Epithelial cell of esophagus (primary cell): ENCODE results near the gene DENND2C.

ENCODE experiments used
- DNase-seq: peaks from one replicate; pipeline ENCODE4 v3.0.0; 2010; ENCODE audit warnings: low read depth
- H3K4me3 ChIP-seq: 2 replicates; pipeline ENCODE4 v1.5.1; 2011; ENCODE audit warnings: mild to moderate bottlenecking, low read length, control low read depth
- CTCF ChIP-seq: IDR thresholded peaks from 2 replicates; pipeline ENCODE4 v1.5.1; 2011; ENCODE audit warnings: low read depth, mild to moderate bottlenecking, low read length, control low read depth, inconsistent platforms; ENCODE audit not compliant: insufficient read depth; ENCODE audit errors: missing control alignments

Gene DENND2C, protein sequence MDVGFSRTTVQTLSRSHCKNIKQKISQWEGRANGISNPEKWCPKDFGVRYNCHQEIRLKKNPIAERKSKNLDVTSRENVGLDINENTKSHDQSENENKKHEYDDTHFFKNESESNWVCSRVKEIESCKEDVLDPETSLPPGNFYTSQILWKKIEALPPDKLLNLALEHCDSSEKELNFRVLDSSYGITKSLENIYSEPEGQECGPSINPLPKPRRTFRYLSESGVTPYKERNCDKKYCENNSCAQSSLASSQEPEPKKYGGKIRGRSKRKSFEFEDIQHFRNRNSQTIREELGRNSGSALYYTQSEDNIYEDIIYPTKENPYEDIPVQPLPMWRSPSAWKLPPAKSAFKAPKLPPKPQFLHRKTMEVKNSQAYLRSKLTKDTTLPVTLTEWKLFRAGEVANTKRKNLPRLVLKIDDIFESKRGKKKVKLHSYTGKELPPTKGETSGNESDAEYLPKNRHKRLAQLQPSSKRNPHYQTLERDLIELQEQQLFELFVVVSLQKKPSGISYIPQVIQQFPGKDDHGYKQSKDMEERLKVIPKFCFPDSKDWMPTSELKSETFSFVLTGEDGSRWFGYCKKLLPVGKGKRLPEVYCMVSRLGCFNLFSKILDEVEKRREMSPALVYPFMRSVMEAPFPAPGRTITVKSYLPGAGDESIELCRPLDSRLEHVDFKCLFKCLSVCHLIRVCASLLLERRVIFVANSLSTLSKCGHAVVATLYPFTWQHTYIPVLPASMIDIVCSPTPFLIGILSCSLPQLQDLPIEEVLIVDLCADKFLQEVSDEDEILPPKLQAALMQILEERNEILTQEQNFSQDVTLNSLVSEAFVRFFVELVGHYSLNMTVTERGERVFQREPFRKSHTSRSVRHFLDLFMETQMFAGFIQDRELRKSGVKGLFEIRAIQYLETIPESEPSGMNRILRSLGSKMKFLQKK

GRCh38 chr1:114669562-114670082 lies at the start of gene DENND2C:
DENND2C (minus strand) TSS chr1:114670049; CDS start chr1:114625984, 44,065 bp downstream.
- peak; percentile 3 for TF ChIP-seq CTCF
- no peak for DNase-seq
- peak within 1 kb of the TSS; percentile 79 for H3K4me3 ChIP-seq

DNA sequence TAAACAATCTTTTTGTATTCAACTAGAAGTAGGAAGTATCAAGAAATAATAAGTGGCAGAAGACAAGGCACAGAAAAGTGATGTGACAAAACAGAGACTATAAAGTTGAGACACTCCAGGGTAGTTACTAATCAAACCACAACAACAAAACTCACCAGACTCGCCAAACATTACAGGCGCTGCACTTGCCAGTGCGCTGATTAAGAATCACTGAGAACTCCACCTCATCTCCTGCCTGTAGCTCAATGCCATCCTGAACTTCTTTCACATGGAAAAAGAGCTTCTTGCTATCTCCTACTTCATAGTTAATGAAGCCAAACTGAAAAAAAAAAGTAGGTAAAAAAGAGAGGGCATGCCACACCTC lies 49.6 kb upstream of the DENND2C start:
- DNase-seq = peak; percentile 81
- H3K4me3 ChIP-seq = no peak overlapping the region

DNA sequence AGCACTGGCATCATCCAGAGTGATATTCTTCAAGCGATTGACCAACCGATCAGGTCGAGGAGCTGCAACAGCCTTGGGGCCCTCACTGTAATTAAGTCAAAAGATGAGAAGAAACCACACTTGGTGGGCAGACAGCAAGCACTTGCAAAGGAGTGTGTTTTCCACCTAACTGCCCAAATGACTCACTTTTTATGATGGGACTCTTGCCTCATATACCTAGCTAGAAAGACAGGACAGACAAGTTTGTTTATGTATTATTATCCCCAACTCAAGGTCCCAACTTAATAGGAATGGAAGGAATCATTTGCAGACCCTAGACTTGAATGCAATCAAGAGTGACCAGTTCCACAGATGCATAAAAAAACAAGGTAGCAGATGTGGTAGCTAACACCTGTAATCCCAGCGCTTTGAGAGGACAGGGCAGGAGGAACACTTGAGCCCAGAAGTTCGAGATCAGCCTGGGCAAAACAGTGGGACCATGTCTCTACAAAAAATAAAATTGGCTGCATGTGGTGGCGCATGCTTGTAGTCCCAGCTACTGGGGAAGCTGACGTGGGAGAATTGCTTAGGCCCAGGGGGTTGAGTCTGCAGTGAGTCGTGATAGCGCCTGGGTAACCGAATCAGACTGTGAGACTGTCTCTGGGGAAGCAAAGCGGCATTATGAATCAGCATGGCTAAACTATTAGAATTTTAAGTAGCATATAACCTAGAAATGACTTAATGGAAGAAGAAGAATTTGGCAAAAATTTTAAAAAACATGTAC lies 49.0 kb upstream of the DENND2C start:
- TF ChIP-seq CTCF = no peak
- no peak overlapping the region for H3K4me3 ChIP-seq
- peak; percentile 85 for DNase-seq

More for the DNA sequence above, 49.6 kb upstream of the DENND2C start:
- TF ChIP-seq CTCF = no peak

- DNase-seq = peak; percentile 93
- H3K4me3 ChIP-seq = peak within 1 kb of the TSS; percentile 95
- no peak for TF ChIP-seq CTCF
These were observed 46.7 kb upstream of the DENND2C start, which contains the start of gene NRAS for GRCh38 chr1:114716304-114717170. NRAS (minus strand) TSS chr1:114716771; CDS start chr1:114716160, 611 bp downstream.

- peak overlapping the region; percentile 95 for H3K4me3 ChIP-seq
- no peak for TF ChIP-seq CTCF
- DNase-seq = no peak
These were observed 46.1 kb upstream of the DENND2C start for GRCh38 chr1:114715952-114716303.
